H9 (cell line): ENCODE data around the gene NRIP3. TPM values are rescaled to one million over a fixed set of nuclear protein-coding genes. Genes with fewer than 3 reads are reported as not detected.

ENCODE experiments used
- DNase-seq: peaks from one replicate; pipeline ENCODE4 v3.0.0-alpha.2; 2017
- H2AFZ ChIP-seq: one replicate; pipeline ENCODE4 v1.6.1; 2013; ENCODE audit warnings: mild to moderate bottlenecking, low read length, control low read depth, moderate library complexity
- H2AK5ac ChIP-seq: 2 replicates; pipeline ENCODE4 v1.6.1; 2013; ENCODE audit warnings: low read length, control low read depth, mixed read lengths; ENCODE audit not compliant: insufficient read length
- H2BK120ac ChIP-seq: one replicate; pipeline ENCODE4 v1.6.1; 2013; ENCODE audit warnings: low read depth, mild to moderate bottlenecking, low read length, control low read depth, inconsistent platforms; ENCODE audit not compliant: poor library complexity, severe bottlenecking
- H2BK12ac ChIP-seq: 2 replicates; pipeline ENCODE4 v1.6.1; 2013; ENCODE audit warnings: low read length, control low read depth, mixed read lengths, low read depth; ENCODE audit not compliant: insufficient read length
- H2BK15ac ChIP-seq: 2 replicates; pipeline ENCODE4 v1.6.1; 2013; ENCODE audit warnings: low read depth, low read length, control low read depth
- H2BK20ac ChIP-seq: one replicate; pipeline ENCODE4 v1.6.1; 2013; ENCODE audit warnings: low read depth, mild to moderate bottlenecking, low read length, control low read depth, inconsistent platforms; ENCODE audit not compliant: poor library complexity, severe bottlenecking
- H2BK5ac ChIP-seq: 2 replicates; pipeline ENCODE4 v1.6.1; 2013; ENCODE audit warnings: low read length, control low read depth, mixed read lengths; ENCODE audit not compliant: insufficient read length
- H3K14ac ChIP-seq: 2 replicates; pipeline ENCODE4 v1.6.1; 2013; ENCODE audit warnings: low read length, control low read depth; ENCODE audit not compliant: insufficient read depth
- H3K18ac ChIP-seq: 2 replicates; pipeline ENCODE4 v1.6.1; 2013; ENCODE audit warnings: low read depth, mild to moderate bottlenecking, mixed read lengths, low read length, control low read depth; ENCODE audit not compliant: insufficient read length
- H3K23ac ChIP-seq: 2 replicates; pipeline ENCODE4 v1.6.1; 2013; ENCODE audit warnings: low read length, control low read depth, mixed read lengths, low read depth; ENCODE audit not compliant: insufficient read length
- H3K23me2 ChIP-seq: 2 replicates; pipeline ENCODE4 v1.6.1; 2013; ENCODE audit warnings: low read depth, mild to moderate bottlenecking, mixed read lengths, low read length, control low read depth; ENCODE audit not compliant: insufficient read length, poor library complexity, severe bottlenecking
- H3K27ac ChIP-seq: 2 replicates; pipeline ENCODE4 v1.5.1; 2013; ENCODE audit warnings: low read length, control low read depth, mixed read lengths, low read depth; ENCODE audit not compliant: insufficient read length
- H3K27me3 ChIP-seq: 2 replicates; pipeline ENCODE4 v1.6.1; 2013; ENCODE audit warnings: low read length, control low read depth, inconsistent platforms; ENCODE audit not compliant: insufficient read depth
- H3K4ac ChIP-seq: 2 replicates; pipeline ENCODE4 v1.6.1; 2013; ENCODE audit warnings: low read depth, mild to moderate bottlenecking, control low read depth, inconsistent platforms, low read length, moderate library complexity
- H3K4me1 ChIP-seq: 2 replicates; pipeline ENCODE4 v1.6.1; 2013; ENCODE audit warnings: low read length, control low read depth, inconsistent platforms; ENCODE audit not compliant: insufficient read depth
- H3K4me2 ChIP-seq: 2 replicates; pipeline ENCODE4 v1.6.1; 2013; ENCODE audit warnings: low read length, control low read depth, mixed read lengths; ENCODE audit not compliant: insufficient read length, insufficient read depth
- H3K56ac ChIP-seq: 2 replicates; pipeline ENCODE4 v1.6.1; 2013; ENCODE audit warnings: low read depth, mild to moderate bottlenecking, mixed read lengths, low read length, control low read depth; ENCODE audit not compliant: insufficient read length
- H3K79me1 ChIP-seq: 2 replicates; pipeline ENCODE4 v1.6.1; 2013; ENCODE audit warnings: low read depth, mild to moderate bottlenecking, moderate library complexity, low read length, control low read depth, inconsistent platforms; ENCODE audit not compliant: insufficient read depth, poor library complexity, severe bottlenecking
- H3K79me2 ChIP-seq: 2 replicates; pipeline ENCODE4 v1.6.1; 2013; ENCODE audit warnings: low read length, control low read depth, inconsistent platforms; ENCODE audit not compliant: insufficient read depth
- H3K9ac ChIP-seq: 2 replicates; pipeline ENCODE4 v1.6.1; 2013; ENCODE audit warnings: low read length, control low read depth, mixed read lengths; ENCODE audit not compliant: insufficient read length; ENCODE audit errors: extremely low read depth
- H3K9me3 ChIP-seq: one replicate; pipeline ENCODE4 v1.6.1; 2013; ENCODE audit warnings: low read depth, low read length, inconsistent platforms; ENCODE audit not compliant: control insufficient read depth
- H3T11ph ChIP-seq: one replicate; pipeline ENCODE4 v1.6.1; 2013; ENCODE audit warnings: mild to moderate bottlenecking, low read length, control low read depth, inconsistent platforms
- H4K20me1 ChIP-seq: one replicate; pipeline ENCODE4 v1.6.1; 2013; ENCODE audit not compliant: control insufficient read depth, insufficient read length, insufficient read depth
- H4K5ac ChIP-seq: 2 replicates; pipeline ENCODE4 v1.6.1; 2013; ENCODE audit warnings: low read depth, mild to moderate bottlenecking, mixed read lengths, low read length, control low read depth; ENCODE audit not compliant: insufficient read length
- H4K8ac ChIP-seq: replicated peaks from 2 replicates; pipeline ENCODE4 v1.6.1; 2013; ENCODE audit warnings: low read length, control low read depth, mixed read lengths, low read depth; ENCODE audit not compliant: insufficient read length
- H4K91ac ChIP-seq: 2 replicates; pipeline ENCODE4 v1.6.1; 2013; ENCODE audit warnings: low read depth, mild to moderate bottlenecking, moderate library complexity, mixed read lengths, low read length, control low read depth; ENCODE audit not compliant: insufficient read length
- H3K27ac Mint-ChIP-seq, 3 experiments: 2 replicates in 2 of 3; 3 replicates in 1 of 3; pipeline ENCODE4 v1.8.0; 2020 to 2021; ENCODE audit warnings: mixed read lengths in 3 of 3, mild to moderate bottlenecking in 1 of 3, moderate library complexity in 1 of 3
- H3K27me3 Mint-ChIP-seq: 2 replicates; pipeline ENCODE4 v1.8.0; 2021; ENCODE audit warnings: low read depth, mild to moderate bottlenecking, moderate library complexity, mixed read lengths
- H3K36me3 Mint-ChIP-seq, 3 experiments: 2 replicates in 2 of 3; 3 replicates in 1 of 3; pipeline ENCODE4 v1.8.0; 2020 to 2021; ENCODE audit warnings: low read depth in 3 of 3, mixed read lengths in 3 of 3; ENCODE audit not compliant: insufficient read depth in 1 of 3
- H3K4me1 Mint-ChIP-seq, 2 experiments: 2 replicates each; pipeline ENCODE4 v1.8.0; 2020; ENCODE audit warnings: mixed read lengths in 2 of 2
- H3K4me3 Mint-ChIP-seq, 2 experiments: 2 replicates in 1 of 2; 3 replicates in 1 of 2; pipeline ENCODE4 v1.8.0; 2020 to 2021; ENCODE audit warnings: mild to moderate bottlenecking in 2 of 2, mixed read lengths in 2 of 2, moderate library complexity in 1 of 2
- H3K9me3 Mint-ChIP-seq, 2 experiments: 2 replicates in 1 of 2; 3 replicates in 1 of 2; pipeline ENCODE4 v1.8.0; 2020; ENCODE audit warnings: mild to moderate bottlenecking in 2 of 2, mixed read lengths in 2 of 2, moderate library complexity in 1 of 2
- CTCF ChIP-seq: fragments of 200-600 bp; sonication (generic); conservative IDR thresholded peaks from 3 replicates; pipeline ENCODE4 v1.8.0; 2021; ENCODE audit warnings: antibody characterized with exemption, mild to moderate bottlenecking
- WGBS: extraction: QIAGEN DNeasy Blood & Tissue Kit; methylation state at CpG from one replicate; pipeline ENCODE4 v1.1.7; 2013; ENCODE audit warnings: missing lambda C conversion rate, low lambda C conversion rate, mixed read lengths; ENCODE audit not compliant: insufficient read length; ENCODE audit errors: extremely low coverage; 5-methylcytosine and 5-hydroxymethylcytosine counted together
- total RNA-seq: library from RNA; stranded (reverse); gene quantifications from 2 replicates; pipeline ENCODE4 v1.2.1, GENCODE V29; 2021

The NRIP3 gene
- total RNA-seq, 1 experiment from 2014 or later = 4.2 TPM

GRCh38 chr11:8937659-8938058 is 66.1 kb downstream of the NRIP3 start:
- no peak overlapping the region for H3K23ac ChIP-seq
- H4K8ac ChIP-seq = no peak overlapping the region
- H4K20me1 ChIP-seq = no peaks in the 10 kb centered on the region
- Mint-ChIP-seq H3K4me1 (peaks cover 8 to 10% of the 10 kb centered on the region in 2 experiments), H3K27me3 (no peaks in the 10 kb centered on the region; the same call in 1 of the 2 replicates), H3K36me3 (no peaks in the 10 kb centered on the region), H3K4me3 (no peak overlapping the region), H3K27ac (no peak overlapping the region), H3K9me3 (no peaks in the 10 kb centered on the region)
- no peak overlapping the region for H2BK15ac ChIP-seq
- H2BK12ac ChIP-seq = no peak overlapping the region
- no peak overlapping the region for H2BK5ac ChIP-seq
- no peak overlapping the region for H3K18ac ChIP-seq
- no CpG with 5 or more reads among the region's 14 CpGs for WGBS
- H3K9ac ChIP-seq = no peak overlapping the region
- no peaks in the 10 kb centered on the region for H3K79me1 ChIP-seq
- no peak for TF ChIP-seq CTCF
- DNase-seq = no peak
- H3K79me2 ChIP-seq = no peaks in the 10 kb centered on the region
- no peak overlapping the region for H2AFZ ChIP-seq
- no peak overlapping the region for H2BK120ac ChIP-seq
- H3K27me3 ChIP-seq = no peaks in the 10 kb centered on the region
- H2AK5ac ChIP-seq = no peak overlapping the region
- no peak overlapping the region for H3K4me2 ChIP-seq
- no peaks in the 10 kb centered on the region for H3K23me2 ChIP-seq
- peaks cover 2% of the 10 kb centered on the region for H3K4me1 ChIP-seq
- H3K4ac ChIP-seq = no peak overlapping the region
- no peak overlapping the region for H4K91ac ChIP-seq
- H3K27ac ChIP-seq = no peak overlapping the region
- H2BK20ac ChIP-seq = no peak overlapping the region
- H3K9me3 ChIP-seq = no peaks in the 10 kb centered on the region
- H3K56ac ChIP-seq = no peak overlapping the region
- H3T11ph ChIP-seq = no peak overlapping the region
- no peak overlapping the region for H4K5ac ChIP-seq
- H3K14ac ChIP-seq = no peak overlapping the region
